Testis (tissue), 2 donors: Measurements from ENCODE around the gene ADAMTS6.

Experiments used
- CTCF ChIP-seq, 3 experiments: fragments of 450-650 bp in 2 of 3; fragments of 200-600 bp in 1 of 3; sonication (generic) in 1 of 3; IDR thresholded peaks; one replicate each; pipeline ENCODE4 v1.5.1; 2016 to 2019; ENCODE audit warnings: antibody characterized with exemption in 3 of 3, mild to moderate bottlenecking in 2 of 3, moderate library complexity in 1 of 3
- POLR2A ChIP-seq: fragments of 450-650 bp; IDR thresholded peaks from one replicate; pipeline ENCODE4 v1.6.1; 2017; ENCODE audit warnings: antibody characterized with exemption, mild to moderate bottlenecking, moderate library complexity

GRCh38 chr5:65173130-65173525, 308.6 kb downstream of the ADAMTS6 start:
- TF ChIP-seq CTCF (IDR thresholded peaks at IDR 0.05), result no peak
- no peak for TF ChIP-seq POLR2A
